Hematopoietic multipotent progenitor cell treated with erythropoietin and hydrocortisone succinate and interleukin-3 and kit ligand, for 17 days (in vitro differentiated cells): Measurements from ENCODE around the gene TCEANC2.

ENCODE experiments used
- DNase-seq: peaks from one replicate; pipeline ENCODE4 v3.0.0-alpha.2; 2015; ENCODE audit warnings: low spot score

Gene TCEANC2

GRCh38 chr1:54114955-54115354, 61.5 kb downstream of the TCEANC2 start:
- DNase-seq = no peak

DNA sequence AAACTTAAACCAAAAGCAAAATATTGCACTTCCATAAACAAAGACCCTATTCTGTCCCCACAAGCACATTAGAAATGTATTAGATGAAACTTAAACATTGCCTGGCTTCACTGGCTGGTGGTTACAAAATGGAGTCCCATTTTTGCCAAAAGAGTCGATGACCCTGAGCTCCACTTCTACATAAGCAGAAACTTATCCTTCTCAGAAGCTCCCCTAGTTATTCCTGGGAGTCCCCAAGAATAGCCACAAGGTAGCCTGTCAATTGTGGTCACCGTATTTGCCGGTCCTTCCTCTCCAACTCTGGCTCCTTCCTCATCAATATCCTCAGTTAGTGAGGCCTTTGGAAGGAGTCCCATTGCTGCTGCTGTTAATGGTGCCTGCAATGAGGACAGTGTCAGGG, 62.1 kb downstream of the TCEANC2 start:
- DNase-seq = no peak

GRCh38 chr1:54117815-54118563, 64.6 kb downstream of the TCEANC2 start:
- no peak for DNase-seq

DNA sequence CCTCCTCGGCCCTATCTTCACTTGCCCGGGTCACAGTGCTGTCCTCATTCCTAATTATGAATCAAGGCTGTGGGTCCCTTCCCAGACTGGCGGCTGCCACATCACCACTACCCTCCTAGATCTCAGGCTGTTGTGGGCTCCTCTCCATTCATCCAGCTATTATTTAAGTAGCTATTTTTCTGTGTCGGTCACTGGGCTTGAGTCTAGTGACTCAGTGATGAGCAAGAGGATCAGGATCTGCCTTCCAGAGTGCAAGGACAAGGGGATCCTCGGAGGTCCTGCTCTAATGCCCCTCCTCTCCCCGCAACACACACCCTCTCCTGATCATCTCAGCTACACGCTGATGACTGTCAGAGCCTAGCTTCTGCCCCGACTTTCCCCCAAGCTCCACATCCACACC, 65.3 kb downstream of the TCEANC2 start:
- no peak for DNase-seq

GRCh38 chr1:54120018-54120697, 66.8 kb downstream of the TCEANC2 start:
- DNase-seq = no peak

DNA sequence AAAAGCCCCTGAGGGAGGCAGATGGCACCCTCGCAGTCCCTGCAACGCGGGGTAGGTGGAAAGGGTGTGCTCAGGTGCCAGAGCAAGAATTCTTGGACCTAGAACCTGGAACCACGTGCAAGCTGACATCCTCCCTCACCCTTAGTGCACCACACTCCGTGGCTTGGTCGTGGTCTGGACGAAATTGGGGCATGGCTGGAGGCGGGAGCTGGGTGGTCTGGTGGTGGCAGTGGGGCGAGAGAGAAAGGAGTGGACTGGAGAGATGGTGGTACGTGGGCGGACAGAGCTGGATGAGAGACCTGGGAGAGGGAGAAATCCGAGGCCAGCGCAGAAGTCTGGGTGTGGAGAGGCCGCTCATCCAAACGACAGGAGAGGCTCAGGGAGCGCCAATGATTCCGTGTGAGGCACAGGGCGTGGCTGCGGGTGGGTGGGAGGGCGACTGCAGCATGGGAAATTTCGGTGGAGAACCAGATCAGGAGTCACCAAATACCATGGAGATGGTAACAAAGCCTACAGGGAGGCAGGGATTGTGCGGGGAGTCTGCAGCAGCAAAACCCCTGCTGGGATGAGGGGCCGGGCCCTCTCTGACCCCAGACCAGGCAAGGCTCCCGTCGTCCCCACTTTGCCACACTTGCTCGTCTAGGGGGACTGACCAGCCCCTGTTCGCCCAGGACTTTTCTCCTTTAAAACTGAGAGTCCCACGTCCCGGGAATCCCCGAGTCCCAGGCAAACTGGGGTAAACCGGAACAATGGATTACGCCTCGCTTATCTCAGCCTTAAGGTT, 67.5 kb downstream of the TCEANC2 start:
- DNase-seq = no peak

DNA sequence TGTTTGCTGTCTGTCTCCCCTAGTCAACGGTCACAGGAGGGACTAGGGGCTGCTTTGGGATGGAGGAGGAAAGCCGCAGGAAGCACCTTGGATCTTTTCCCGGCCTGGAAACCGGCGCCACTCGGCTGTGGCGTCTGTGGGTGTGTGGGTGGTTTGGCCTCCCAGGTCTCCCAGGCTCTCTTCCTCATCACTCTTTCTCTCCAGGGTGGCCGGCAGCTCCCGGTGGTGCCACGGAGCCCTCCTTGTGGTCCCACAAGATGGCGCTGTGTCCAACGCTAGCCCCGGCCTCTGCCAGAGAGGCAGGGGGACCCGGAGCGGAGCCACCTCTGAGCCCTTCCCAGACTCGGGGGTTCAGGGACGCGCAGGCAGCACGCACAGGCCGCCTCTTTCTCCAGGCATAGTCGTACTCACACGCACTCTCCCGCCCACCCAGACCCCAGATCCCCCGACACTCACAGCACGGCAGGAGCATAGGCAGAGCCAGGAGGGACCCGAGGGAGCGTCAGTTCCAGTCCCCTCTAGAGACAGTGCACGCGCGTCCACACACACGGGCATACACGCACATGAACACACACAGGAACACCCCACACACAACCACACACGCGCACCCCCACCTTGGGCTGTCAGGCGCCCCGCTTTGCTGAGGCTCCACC, 68.2 kb downstream of the TCEANC2 start:
- DNase-seq = peak; percentile 60

DNA sequence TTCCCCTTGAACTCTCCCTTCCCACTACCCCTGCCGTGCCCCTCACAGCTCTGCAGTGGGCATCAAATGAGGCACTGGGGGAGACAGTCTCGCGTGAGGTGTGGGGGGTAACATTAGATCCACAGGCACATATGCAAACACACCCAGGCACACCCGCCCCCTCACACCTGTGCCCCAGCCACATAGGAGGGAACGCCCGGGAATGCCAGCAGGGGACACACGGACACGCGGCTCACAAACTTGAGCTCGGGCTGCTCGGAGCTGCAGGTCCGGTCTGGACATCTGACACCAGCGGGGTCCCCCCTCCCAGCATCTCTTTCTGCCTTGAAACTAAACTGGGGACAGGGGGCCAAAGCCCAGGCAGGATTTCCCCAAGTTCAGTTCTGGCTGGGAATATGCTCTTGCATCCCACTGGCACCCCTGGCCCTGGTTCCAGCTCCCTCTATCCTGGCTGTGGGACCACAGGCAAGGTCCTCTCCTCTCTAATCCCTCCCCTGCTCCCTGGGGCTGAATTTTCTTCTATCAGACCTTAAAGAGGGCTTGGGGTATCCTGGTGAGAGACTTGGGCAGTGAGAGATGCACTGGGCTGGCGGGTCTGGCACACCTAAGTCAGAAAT, 68.8 kb downstream of the TCEANC2 start:
- DNase-seq = no peak

DNA sequence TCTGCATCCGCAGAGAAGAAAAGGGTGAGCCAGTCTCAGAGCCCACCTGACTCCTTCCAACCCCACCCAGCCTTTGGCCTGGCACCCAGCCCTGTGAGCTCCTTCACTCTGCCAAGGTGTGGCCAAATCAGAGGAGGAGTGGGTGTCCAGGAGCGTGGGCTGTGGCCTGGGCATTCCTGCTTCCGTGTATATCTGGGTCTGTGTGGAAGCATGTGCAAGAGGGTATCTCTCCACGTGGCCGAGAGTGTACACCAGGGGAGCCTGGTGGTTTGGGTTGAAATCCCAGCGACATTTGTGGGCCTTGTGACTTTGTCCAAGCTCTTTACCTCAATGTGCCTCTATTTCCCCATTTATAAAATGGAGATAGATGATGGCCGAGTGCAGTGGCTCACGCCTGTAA, 69.6 kb downstream of the TCEANC2 start:
- no peak for DNase-seq

DNA sequence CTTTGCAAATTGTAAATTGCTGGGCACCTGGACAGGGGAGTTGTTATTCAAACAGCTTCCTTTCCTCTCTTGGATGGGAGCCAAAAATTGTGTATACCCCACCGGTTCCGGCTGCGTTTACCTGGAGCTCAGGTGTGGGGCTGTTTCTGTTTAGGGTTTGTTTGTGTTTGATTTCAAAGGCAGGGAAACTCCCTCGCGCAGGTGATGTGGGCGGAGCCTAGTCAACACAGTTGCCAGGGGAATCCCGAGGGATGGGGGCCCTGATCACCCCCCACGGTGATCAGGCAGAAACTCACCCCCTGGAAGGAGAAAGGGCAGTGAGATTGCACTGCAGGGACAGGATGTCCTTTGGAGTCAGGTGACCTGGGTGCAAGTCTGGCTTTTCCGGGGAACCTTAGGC, 71.1 kb downstream of the TCEANC2 start:
- no peak for DNase-seq

DNA sequence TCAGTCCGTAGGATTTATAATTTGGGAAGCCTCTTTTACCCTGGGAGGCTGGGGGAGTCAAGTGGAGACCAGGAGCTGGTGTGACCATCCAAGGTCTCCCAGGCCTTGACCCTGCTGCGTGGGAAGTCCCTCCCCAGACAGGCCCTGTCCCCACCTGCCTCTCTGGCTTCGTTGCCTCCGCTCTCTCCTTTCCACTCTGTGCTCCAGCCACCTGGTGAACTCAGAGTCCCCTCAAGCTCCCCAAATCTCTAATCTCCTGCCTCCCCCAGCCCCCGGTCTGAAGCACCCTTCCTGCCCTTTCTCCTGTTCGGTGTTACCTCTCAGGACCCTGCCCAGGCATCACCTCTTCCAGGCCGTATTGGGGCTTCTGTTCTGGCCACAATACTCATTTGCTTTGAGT, 71.5 kb downstream of the TCEANC2 start:
- no peak for DNase-seq

- DNase-seq = no peak
Measured at GRCh38 chr1:54125386-54126070, 72.1 kb downstream of the TCEANC2 start.

GRCh38 chr1:54126271-54126815, 72.9 kb downstream of the TCEANC2 start:
- DNase-seq = no peak

DNA sequence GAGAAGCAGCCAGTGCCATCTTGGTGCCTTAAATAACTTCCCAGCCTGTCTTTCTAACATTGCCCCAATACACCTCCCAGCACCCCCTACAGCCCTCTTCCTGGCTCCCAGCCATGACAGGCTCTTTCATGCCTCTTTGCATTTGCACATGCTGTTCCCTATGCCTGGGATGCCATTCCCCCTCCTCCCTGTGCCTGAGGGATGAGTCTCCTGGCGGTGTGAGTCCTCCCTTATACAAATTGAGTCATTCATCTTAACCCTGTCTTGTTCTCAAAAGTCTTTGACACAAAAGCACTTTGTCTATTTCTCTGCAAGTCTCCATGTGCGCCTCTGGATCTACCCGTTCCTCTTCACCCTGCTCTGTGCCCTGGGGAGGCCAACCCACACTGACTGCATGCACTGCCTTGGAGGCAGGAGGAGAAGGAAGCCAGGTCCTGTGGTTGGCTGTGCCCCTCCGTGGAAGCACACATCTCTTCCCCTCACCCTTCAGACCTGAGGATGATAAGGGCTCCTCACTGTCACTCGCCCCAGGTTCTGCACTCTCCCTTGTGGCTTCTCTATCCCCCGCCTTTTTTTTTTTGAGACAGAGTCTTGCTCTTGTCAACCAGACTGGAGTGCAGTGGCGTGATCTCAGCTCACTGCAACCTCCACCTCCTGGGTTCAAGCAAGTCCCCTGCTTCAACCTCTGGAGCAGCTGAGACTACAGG, 74.3 kb downstream of the TCEANC2 start:
- no peak for DNase-seq

GRCh38 chr1:54129858-54130257, 76.5 kb downstream of the TCEANC2 start:
- DNase-seq = no peak

DNA sequence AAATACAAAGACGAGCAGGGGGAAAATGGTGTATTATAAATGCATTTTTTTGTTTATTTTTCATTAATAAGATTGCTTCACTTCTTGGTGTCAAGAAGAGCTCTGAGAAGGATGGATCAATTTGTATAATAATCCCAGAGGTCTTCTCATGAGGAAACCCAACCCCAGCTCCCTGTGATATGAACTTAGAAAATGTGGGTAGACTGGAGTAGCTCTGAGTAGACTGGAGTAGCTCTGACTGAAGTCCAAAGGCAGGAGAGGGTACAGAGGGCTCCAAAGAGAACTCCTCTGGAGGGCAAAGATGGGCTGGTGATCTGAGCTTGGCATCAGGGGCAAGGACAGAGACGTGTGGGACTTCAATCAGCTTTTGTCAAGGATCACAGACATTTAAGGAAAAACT, 78.0 kb downstream of the TCEANC2 start:
- no peak for DNase-seq

DNA sequence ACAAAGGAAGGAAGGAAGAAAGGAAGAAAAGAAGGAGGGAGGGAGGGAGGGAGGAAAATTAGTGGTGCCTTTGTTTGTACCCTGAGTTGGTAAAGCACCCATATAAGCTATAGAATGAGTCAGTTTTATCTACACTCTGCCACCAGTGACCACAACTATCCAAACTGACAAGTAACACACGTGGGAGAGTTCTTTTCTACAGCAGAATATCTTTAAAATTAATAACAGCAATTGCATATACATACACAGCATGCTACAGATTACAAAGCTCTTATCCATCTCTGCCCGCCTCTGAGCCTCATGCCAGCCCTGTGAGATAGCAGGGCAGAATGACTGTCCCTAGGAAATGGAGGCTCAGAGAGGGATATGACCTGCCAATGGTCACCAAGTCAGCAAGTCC, 79.1 kb downstream of the TCEANC2 start:
- DNase-seq = peak; percentile 19

- no peak for DNase-seq
Measured at GRCh38 chr1:54134295-54134694, 80.9 kb downstream of the TCEANC2 start.

DNA sequence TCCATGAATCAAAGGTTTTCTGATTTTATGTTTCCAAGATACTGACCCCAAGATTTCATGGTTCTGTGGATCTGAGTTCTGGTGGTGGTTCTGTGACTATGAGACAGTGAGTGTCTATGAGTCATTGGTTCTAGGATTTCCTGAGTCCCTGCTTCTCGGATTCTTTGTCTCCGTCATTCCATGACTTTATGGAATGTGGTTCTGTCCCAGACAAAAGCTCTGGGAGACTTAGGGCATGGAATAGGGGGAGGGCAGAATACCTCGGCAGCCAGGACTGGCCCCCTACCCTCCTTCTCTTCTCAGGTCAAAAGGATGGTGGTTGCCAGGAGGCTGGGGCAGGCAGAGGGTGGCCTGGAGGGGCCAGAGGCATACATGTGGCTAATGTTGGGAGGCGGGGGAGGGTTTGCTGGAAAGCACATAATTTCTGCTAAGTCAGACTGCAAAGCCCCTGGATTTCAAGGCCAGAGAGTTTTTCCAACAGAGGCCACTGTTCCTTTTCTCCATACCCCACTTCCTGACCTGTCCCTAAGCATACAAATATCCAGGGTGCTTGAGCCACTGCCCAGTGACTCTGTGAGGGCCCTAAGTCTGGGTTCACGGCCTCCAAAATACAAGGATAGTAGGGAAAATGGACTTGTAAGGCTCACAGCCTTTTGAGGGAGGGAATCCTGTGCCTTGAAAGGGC, 82.2 kb downstream of the TCEANC2 start:
- no peak for DNase-seq
